GM19372 (cell line): Measurements from ENCODE around the gene SCIN.
"Not testable (repeated sequence)": the region's sequence is repeated elsewhere in the genome, so short reads cannot be mapped to it uniquely, and the experiment has no call there.

Experiments
- ATAC-seq: cut with Tn5 transposase; IDR thresholded peaks from one replicate; pipeline ENCODE4 v1.9.1; 2021; ENCODE audit warnings: mild to moderate bottlenecking, low read depth, moderate library complexity; ENCODE audit not compliant: unreplicated experiment

The SCIN gene

GRCh38 chr7:12643644-12644043 is 73.1 kb downstream of the SCIN start:
- no peak for ATAC-seq

DNA sequence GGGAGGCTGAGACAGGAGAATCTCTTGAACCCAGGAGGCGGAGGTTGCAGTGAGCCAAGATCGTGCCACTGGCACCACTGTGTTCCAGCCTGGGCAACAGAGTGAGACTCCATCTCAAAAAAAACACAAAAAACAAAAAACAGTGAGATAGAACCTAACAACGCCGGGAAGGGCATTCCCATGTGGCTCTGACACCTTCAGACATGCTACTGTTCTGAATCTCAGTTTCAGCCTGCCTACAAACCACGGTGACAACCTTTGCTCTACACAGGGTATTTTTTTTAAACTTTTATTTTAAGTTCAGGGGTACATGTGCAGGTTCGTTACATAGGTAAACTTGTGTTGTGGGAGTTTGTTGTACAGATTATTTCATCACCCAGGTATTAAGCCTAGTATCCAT is 74.7 kb downstream of the SCIN start:
- ATAC-seq: not testable (repeated sequence)

DNA sequence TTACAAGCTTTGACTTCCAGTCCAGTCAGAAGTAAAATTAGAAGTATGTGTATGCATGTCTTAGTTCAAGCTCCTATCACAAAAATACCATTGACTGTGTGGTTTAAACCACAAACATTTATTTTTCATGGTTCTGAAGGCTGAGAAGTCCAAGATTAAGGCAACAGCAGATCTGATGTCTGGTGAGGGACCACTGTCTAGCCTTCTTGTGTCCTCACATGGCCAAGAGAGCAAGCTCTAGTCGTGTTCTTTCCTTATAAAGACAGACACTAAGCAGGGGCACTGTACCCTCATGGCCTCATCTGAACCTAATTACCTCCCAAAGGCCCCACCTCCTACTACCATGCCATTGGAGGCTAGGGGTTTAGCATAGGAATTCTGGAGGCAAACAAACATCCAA is 75.6 kb downstream of the SCIN start:
- ATAC-seq: no peak

GRCh38 chr7:12647364-12648219 is 77.1 kb downstream of the SCIN start:
- ATAC-seq: no peak

DNA sequence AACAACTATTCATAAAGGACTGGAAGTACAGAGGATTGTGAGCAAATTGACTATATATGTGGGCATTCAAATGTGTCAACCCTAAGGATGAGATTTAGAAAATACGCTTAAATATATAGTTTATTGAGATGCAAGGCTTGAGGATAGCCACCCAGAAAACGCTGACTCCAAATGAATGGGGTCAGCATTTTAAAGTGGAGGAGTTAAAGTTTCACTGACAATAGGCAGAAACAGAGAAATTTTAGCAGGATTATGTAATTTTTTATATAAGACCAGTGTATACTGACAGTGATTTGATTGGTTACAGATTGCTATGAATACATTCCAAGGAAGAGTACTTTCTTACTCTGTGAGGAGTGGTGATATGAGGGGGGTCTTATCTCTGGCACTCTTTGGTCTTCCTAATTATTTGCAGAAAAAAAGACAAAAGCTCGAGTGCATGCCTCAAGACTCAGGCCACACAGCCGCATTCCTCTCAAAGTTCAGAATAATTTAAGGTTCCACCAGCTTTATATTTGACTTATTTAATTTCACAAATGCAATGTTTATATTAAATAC is 78.3 kb downstream of the SCIN start:
- no peak for ATAC-seq

DNA sequence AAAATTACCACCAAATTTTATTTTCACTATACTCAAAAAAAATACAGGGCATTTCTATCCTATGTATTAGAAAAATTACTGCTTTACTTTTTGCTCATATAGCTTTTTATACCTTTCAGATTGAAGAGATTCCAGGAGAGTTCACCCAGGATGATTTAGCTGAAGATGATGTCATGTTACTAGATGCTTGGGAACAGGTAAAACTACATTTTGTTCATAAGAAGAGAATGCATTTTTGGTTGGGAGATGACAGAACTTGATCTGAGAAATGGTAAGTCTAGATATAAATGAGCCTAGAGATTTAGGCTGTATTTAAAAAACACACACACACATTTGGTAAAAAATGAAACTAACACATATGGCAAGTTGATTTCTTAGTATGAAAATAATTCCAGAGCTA is 78.8 kb downstream of the SCIN start:
- no peak for ATAC-seq

DNA sequence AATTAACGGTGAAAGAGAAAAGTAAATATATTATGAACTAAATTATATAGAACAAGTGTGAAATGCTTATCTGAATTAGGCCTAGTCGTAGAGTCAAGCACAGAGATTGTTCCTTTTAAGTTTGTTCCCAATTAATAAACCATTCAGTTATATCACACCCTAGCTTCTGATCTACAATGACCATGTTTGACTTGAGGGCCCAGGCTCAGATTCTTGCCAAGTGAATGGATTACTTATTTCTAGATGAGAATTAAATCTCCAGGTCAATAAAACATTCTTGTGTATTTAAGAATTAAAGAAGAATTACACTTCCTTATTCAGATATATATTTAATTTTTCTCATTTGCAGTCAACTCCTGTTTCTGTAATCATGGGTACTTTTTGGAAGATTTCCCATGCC is 79.6 kb downstream of the SCIN start:
- ATAC-seq: no peak

DNA sequence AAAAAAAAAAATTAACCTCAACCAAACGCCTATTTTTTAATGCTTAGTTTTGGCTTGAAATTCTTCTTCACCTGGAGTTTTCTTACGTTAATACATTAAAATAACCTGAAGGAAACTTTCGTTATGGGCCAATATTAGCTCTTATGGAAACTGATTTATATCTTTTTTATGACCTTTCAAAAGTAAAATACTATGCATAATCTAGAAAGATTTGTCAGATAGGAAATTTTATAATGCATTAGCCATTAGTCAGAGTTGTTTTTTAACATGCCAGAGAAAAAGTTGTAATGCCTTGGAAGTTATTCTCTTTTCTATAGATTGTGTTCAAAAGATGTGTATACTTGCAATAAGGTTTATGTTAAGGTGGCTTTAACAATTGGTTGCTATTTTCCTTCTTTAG is 82.6 kb downstream of the SCIN start:
- no peak for ATAC-seq

DNA sequence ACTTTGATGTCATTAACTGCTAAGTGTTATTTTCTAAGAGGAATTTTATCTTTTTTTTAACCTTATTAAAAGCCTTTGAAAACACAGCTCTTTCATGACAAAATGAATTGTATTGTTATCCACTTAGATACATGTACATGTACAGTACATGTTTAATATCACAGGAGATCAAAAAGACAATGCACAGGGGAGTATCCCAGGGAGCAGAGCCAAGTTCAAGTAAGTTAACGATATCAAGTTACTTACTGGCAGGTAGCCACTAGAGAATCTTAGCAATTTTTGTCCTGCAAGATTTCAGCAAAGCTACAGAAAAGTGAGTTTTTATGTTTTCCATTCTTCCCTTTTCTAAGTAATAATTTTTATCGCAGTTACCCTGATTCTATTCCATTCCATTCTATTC is 83.0 kb downstream of the SCIN start:
- no peak for ATAC-seq

- no peak for ATAC-seq
Measured at GRCh38 chr7:12655161-12655560, 84.6 kb downstream of the SCIN start.

- not testable (repeated sequence) for ATAC-seq
Measured at GRCh38 chr7:12660423-12660822, 89.9 kb downstream of the SCIN start.

DNA sequence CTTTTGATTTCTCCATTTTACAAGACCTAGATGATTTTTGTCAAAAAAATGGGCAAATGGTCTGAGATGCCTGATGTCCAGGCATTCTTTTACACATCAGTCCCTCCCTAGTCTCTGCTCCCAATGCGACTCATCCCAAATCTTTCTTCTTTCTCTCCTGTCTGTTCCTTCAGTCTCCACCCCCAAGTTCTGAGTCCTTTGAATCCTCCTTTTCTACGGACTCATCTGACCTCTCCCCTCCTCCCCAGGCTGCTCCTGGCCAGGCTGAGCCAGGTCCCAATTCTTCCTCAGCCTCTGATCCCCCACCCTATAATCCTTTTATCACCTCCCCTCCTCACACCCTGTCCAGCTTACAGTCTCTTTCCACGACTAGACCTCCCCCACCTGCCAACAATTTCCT is 90.5 kb downstream of the SCIN start:
- not testable (repeated sequence) for ATAC-seq

DNA sequence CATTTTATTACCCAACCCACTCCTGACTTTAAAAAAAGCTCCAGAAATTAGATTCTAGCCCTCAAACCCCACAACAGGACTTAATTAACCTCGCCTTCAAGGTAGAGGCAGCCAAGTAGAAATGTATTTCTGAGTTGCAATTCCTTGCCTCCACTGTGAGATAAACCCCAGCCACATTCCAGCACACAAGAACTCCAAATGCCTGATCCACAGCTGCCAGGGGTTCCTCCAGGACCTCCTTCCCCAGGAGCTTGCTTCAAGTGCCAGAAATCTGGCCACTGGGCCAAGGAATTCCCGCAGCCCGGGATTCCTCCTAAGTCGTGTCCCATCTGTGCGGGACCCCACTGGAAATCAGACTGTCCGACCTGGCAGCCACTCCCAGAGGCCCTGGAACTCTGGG is 91.1 kb downstream of the SCIN start:
- no peak for ATAC-seq

DNA sequence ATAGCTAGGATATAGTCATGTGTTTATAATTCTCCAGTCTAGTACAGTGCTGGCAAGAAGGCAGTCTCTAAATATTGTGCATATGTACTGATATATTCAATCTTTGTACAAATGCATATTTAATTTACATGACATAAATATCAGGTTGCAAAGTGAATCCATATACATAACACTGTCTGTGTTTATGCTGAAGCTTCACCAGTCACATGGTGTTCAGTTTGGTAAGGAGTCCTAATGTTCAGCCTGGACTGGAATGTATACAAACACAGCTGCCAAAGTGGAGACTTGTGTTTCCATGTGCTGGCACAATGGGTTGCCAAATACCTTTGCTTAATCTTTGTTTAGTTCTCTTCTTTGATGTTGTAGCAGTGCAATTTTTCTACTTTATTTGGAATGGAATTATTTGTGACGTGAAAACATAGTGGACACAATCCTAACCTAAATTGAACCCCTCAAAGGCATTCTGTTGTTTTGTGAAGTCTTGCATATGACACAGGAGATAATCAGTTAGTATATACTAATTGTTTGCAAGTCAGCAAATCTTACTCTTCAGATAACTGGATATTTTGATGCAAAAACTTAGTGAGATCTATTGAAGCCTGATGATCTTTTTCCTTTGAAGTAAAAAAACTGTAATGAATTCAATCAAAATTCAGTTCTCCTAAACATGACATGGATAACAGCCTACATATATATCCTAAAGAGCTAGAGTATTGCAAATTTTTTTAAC is 99.6 kb downstream of the SCIN start:
- ATAC-seq: no peak

- ATAC-seq: no peak
Measured at GRCh38 chr7:12670743-12671520, 100.4 kb downstream of the SCIN start.

DNA sequence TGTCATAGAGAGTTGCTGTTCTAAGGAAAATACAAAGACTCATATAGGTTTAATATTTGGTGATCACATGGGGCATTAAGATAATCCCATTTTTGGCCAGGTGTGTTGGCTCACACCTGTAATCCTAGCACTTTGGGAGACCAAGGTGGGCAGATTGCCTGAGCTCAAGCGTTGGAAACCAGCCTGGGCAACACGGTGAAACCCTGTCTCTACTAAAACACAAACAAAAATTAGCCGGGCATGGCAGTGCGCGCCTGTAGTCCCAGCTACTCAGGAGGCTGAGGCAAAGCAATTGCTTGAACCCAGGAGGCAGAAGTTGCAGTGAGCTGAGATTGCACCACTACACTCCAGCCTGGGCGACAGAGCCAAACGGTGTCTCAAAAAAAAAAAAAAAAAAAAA is 102.9 kb downstream of the SCIN start:
- ATAC-seq: not testable (repeated sequence)

- no peak for ATAC-seq
Measured at GRCh38 chr7:12674053-12674452, 103.5 kb downstream of the SCIN start.

DNA sequence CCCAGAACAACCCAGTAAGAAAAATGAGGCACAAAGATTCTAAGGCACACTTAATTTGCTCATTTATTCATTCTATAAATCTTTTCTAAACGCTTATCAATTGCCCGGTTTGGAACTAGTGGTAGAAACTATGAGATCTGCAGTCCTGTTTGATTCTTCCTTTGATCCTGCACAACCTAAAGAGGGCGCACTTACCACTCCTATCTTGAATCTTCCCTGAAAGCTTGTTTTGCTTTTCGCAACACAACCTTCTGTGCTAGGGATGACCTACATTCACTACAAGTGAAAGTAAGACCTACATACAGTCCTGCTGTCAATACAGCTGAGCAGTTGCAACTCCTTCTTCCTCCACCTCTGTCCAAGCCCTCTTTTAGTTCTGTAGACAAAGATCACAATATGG is 104.3 kb downstream of the SCIN start:
- peak; percentile 80 for ATAC-seq

DNA sequence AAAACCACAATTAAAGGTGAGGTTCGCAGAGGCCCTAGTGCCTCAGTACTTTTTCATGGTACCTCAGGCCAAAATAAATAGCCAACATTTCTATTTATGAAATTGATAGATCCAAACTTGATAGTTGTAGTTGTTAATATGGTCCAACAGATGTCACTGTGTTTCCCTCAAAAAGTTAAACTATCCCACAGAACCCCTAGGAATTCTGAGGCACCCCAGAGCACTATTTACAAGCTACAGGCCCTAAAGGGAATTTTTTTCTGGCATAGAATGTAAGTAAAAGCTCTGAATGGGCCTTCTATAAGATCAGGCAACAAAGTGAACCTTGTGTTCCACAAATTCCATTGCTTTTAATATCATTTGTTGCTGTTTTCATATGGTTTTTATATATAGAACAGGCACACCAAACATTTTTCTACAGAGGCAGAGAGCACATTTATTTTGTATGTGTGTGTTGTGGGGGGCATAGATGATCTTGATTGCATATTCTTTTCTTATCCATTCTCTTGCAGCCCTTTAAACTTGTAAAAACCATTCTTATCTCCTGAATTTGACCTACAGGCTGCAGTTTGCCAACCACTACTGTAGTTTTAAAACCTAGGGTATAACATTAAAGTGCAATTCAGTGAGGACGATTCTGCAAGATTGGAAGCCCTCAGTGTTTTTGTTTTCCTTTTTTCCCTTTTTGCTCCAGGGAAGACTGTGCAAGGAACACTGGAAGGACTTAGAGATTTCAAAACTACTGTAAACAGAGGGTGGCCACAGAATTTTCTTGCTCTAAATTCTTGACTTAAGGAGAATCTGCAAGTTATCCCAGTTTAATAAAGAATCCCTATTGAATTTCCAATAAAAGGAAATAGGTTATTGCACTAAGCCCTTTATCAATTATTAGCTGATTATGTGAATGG is 113.4 kb downstream of the SCIN start:
- ATAC-seq: no peak

GRCh38 chr7:12684733-12685132 is 114.2 kb downstream of the SCIN start:
- ATAC-seq: no peak
